ENCODE measurements around the gene NEU4.

Gene NEU4

GRCh38 chr2:241849616-241850543, 40.9 kb downstream of the NEU4 start:
- no peak overlapping the region for H3K27ac ChIP-seq
- DNase-seq (ENCODE audit: low read depth, low spot score): no peak

- H3K27ac ChIP-seq: no peak overlapping the region
- no peak for DNase-seq (ENCODE audit: low read depth, low spot score)
Measured at GRCh38 chr2:241850544-241851324, 41.7 kb downstream of the NEU4 start.

- DNase-seq (ENCODE audit: low read depth, low spot score): no peak
- H3K27ac ChIP-seq: no peak overlapping the region
Measured at GRCh38 chr2:241851325-241852115, 42.5 kb downstream of the NEU4 start.

GRCh38 chr2:241852116-241852980, 43.4 kb downstream of the NEU4 start:
- H3K27ac ChIP-seq: no peak overlapping the region
- no peak for DNase-seq (ENCODE audit: low read depth, low spot score)

GRCh38 chr2:241852981-241853631, 44.1 kb downstream of the NEU4 start:
- no peak for DNase-seq (ENCODE audit: low read depth, low spot score)
- H3K27ac ChIP-seq: no peak overlapping the region

- no peak overlapping the region for H3K27ac ChIP-seq
- no peak for DNase-seq (ENCODE audit: low read depth, low spot score)
Measured at GRCh38 chr2:241853651-241854341, 44.8 kb downstream of the NEU4 start.

- no peak for DNase-seq (ENCODE audit: low read depth, low spot score)
- H3K27ac ChIP-seq: no peak overlapping the region
Measured at GRCh38 chr2:241854342-241855244, 45.6 kb downstream of the NEU4 start.

GRCh38 chr2:241855245-241855887, 46.4 kb downstream of the NEU4 start:
- H3K27ac ChIP-seq: no peak overlapping the region
- DNase-seq (ENCODE audit: low read depth, low spot score): no peak

- DNase-seq (ENCODE audit: low read depth, low spot score): no peak
- H3K27ac ChIP-seq: no peak overlapping the region
Measured at GRCh38 chr2:241855888-241856422, 47.0 kb downstream of the NEU4 start.

GRCh38 chr2:241857041-241857541, 48.1 kb downstream of the NEU4 start:
- DNase-seq (ENCODE audit: low read depth, low spot score): no peak
- no peak overlapping the region for H3K27ac ChIP-seq

- no peak for DNase-seq (ENCODE audit: low read depth, low spot score)
- H3K27ac ChIP-seq: no peak overlapping the region
Measured at GRCh38 chr2:241857572-241858121, 48.7 kb downstream of the NEU4 start.

GRCh38 chr2:241858206-241859016, 49.4 kb downstream of the NEU4 start, which contains the start of gene PDCD1:
PDCD1 (minus strand) TSS chr2:241858894; CDS start chr2:241858838, 56 bp downstream.
- no peak within 1 kb of the TSS for H3K27ac ChIP-seq
- no peak for DNase-seq (ENCODE audit: low read depth, low spot score)

- DNase-seq (ENCODE audit: low read depth, low spot score): no peak
- H3K27ac ChIP-seq: no peak overlapping the region
Measured at GRCh38 chr2:241859017-241859435, 50.0 kb downstream of the NEU4 start.

- DNase-seq (ENCODE audit: low read depth, low spot score): no peak
- H3K27ac ChIP-seq: no peak overlapping the region
Measured at GRCh38 chr2:241859436-241860183, 50.6 kb downstream of the NEU4 start.

All from epithelial cell of prostate (primary cell).